Stomach (tissue), 4 donors: Measurements from ENCODE around the gene STK32C.

ENCODE experiments used
- POLR2A ChIP-seq, 4 donors: fragments of 450-650 bp; IDR thresholded peaks; one replicate each; pipeline ENCODE4 v1.6.1; 2016; ENCODE audit warnings: antibody characterized with exemption in 4 of 4, control low read depth in 2 of 4, mild to moderate bottlenecking in 1 of 4, moderate library complexity in 1 of 4
- POLR2AphosphoS5 ChIP-seq, 3 donors: sonication (generic); formaldehyde crosslinking; IDR thresholded peaks; one replicate each; pipeline ENCODE4 v1.6.1; 2016; ENCODE audit warnings: antibody characterized with exemption in 3 of 3
- TF ChIP-seq, protein P1 (sequence below), 7 experiments: fragments of 450-650 bp in 4 of 7; fragments of 200-600 bp in 3 of 7; sonication (generic) in 3 of 7; IDR thresholded peaks; one replicate each; pipeline ENCODE4 v1.5.1; 2016 to 2019; ENCODE audit warnings: antibody characterized with exemption in 7 of 7, control low read depth in 2 of 7, mild to moderate bottlenecking in 1 of 7

DNA sequence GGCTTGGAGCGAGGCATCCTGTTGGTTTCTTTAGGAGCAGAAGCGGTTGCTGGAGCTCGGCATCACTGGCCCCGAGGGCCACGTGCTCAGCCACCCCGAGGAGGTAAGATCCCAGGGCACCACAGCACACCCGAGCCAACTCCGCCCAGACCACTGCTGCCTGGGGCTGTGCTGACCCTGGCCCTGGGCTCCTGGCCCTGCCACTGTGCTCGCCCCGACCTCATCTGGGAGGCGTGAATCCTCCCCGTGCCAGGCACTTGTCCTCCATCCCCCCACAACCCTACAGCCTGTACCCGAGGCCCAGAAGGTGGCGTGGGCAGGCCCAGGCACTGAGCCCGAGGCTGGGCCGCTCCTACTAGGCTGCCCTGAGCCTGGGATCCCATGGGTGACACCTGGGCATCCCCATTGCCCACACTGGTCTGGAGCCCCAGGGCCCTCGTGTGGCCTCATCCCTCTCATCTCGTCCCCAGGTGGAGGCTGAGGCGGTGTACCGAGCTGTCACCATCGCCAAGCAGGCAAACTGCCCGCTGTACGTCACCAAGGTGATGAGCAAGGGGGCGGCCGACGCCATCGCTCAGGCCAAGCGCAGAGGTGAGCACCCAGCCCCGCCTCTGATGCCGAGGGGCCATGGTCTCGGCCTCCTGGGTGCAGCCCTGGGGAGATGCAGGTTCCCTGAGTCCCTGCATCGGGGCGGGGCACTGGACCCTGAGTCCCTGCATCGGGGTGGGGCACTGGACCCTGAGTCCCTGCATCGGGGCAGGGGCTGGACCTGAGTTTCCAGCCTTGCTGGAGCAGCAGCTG, 109.2 kb downstream of the STK32C start:
- TF ChIP-seq POLR2A (IDR thresholded peaks at IDR 0.05) (no peak), POLR2AphosphoS5 (IDR thresholded peaks at IDR 0.05) (no peak)
- TF ChIP-seq, protein P1, sequence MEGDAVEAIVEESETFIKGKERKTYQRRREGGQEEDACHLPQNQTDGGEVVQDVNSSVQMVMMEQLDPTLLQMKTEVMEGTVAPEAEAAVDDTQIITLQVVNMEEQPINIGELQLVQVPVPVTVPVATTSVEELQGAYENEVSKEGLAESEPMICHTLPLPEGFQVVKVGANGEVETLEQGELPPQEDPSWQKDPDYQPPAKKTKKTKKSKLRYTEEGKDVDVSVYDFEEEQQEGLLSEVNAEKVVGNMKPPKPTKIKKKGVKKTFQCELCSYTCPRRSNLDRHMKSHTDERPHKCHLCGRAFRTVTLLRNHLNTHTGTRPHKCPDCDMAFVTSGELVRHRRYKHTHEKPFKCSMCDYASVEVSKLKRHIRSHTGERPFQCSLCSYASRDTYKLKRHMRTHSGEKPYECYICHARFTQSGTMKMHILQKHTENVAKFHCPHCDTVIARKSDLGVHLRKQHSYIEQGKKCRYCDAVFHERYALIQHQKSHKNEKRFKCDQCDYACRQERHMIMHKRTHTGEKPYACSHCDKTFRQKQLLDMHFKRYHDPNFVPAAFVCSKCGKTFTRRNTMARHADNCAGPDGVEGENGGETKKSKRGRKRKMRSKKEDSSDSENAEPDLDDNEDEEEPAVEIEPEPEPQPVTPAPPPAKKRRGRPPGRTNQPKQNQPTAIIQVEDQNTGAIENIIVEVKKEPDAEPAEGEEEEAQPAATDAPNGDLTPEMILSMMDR (IDR thresholded peaks at IDR 0.05), result no peak
